Neural progenitor cell (in vitro differentiated cells): ENCODE measurements around the gene SLC2A4.

ENCODE experiments used
- EZH2 ChIP-seq: fragments of 200-600 bp; sonication (generic); IDR thresholded peaks from 2 replicates; pipeline ENCODE4 v1.6.1; 2017; ENCODE audit warnings: antibody characterized with exemption, mild to moderate bottlenecking, moderate library complexity
- TF ChIP-seq, protein P1 (sequence below): fragments of 200-600 bp; sonication (generic); IDR thresholded peaks from 2 replicates; pipeline ENCODE4 v1.5.1; 2017; ENCODE audit warnings: antibody characterized with exemption, mild to moderate bottlenecking

DNA sequence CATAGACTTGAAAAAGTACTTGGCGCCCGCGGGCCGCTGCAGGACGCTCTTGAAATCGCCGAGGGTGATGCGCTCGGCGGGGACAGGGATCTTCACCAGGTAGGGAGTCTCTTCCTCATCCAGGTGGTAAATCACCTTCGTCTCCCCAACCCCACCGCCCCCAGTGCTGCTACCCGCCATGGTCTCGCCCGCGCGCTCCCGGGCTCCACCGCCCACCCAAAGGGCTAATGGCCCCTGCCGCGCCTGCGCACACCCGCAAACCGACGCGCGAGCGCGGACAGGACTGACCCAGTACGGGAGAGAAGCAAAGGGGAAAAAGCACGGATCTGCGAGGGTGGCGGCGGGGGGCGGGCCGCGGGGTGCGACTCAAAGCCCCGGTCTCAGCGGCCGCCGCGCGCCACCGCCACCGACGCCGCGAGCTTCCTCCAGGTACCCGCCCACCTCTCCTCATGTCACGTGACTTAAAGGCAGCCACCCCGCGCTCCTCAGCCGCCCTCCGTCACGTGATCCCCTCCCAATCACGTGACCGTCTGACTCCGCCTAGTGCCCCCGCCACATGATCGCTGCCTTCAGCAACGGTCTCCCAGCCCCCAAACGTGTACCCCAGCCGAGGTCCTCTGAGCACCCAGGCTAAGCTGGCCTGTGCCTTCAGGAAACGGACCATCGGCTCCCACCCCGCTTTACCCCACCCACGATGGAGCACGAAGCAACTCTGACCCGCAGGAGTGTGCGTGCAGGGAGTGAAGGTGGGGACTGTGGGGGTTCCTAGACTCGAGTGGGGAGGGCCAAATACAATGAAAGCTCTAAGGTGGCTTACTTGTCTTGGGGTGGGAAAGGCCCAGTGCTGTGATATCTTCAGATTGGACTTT lies 47.2 kb upstream of the SLC2A4 start, which contains the start of gene DVL2:
- TF ChIP-seq, protein P1, sequence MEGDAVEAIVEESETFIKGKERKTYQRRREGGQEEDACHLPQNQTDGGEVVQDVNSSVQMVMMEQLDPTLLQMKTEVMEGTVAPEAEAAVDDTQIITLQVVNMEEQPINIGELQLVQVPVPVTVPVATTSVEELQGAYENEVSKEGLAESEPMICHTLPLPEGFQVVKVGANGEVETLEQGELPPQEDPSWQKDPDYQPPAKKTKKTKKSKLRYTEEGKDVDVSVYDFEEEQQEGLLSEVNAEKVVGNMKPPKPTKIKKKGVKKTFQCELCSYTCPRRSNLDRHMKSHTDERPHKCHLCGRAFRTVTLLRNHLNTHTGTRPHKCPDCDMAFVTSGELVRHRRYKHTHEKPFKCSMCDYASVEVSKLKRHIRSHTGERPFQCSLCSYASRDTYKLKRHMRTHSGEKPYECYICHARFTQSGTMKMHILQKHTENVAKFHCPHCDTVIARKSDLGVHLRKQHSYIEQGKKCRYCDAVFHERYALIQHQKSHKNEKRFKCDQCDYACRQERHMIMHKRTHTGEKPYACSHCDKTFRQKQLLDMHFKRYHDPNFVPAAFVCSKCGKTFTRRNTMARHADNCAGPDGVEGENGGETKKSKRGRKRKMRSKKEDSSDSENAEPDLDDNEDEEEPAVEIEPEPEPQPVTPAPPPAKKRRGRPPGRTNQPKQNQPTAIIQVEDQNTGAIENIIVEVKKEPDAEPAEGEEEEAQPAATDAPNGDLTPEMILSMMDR: no peak
- no peak for TF ChIP-seq EZH2
